ENCODE measurements around the gene PES1.
"Not testable (repeated sequence)": the region's sequence is repeated elsewhere in the genome, so short reads cannot be mapped to it uniquely, and the experiment has no call there.

PES1 gene

GRCh38 chr22:30591588-30592359 is at the start of gene PES1:
Gene PES1, minus strand, starts transcription at chr22:30591910. Its CDS starts 77 bp downstream, at chr22:30591833.
- Histone ChIP-seq H3K4me3 (ENCODE audit: low read length) (peak within 1 kb of the TSS; percentile 63), H3K36me3 (ENCODE audit: control insufficient read depth, insufficient read depth, low read length) (no peaks in the 10 kb centered on the region), H3K27me3 (ENCODE audit: control insufficient read depth, insufficient read depth, low read length) (no peaks in the 10 kb centered on the region), H3K9me3 (ENCODE audit: control insufficient read depth, low read length) (no peaks in the 10 kb centered on the region), H3K4me1 (ENCODE audit: control insufficient read depth, insufficient read depth, low read length) (peaks cover 30% of the 10 kb centered on the region), H3K9ac (ENCODE audit: low read length) (peak within 1 kb of the TSS; percentile 74)

GRCh38 chr22:30640839-30641430 is 49.2 kb upstream of the PES1 start:
- no peak overlapping the region for H3K4me3 ChIP-seq (ENCODE audit: low read length)
- H3K27me3 ChIP-seq (ENCODE audit: control insufficient read depth, insufficient read depth, low read length): no peaks in the 10 kb centered on the region
- H3K36me3 ChIP-seq (ENCODE audit: control insufficient read depth, insufficient read depth, low read length): no peaks in the 10 kb centered on the region
- no peaks in the 10 kb centered on the region for H3K9me3 ChIP-seq (ENCODE audit: control insufficient read depth, low read length)
- peaks cover 20% of the 10 kb centered on the region for H3K4me1 ChIP-seq (ENCODE audit: control insufficient read depth, insufficient read depth, low read length)
- H3K9ac ChIP-seq (ENCODE audit: low read length): no peak overlapping the region

GRCh38 chr22:30640361-30640760 is 48.7 kb upstream of the PES1 start:
- no peak overlapping the region for H3K4me3 ChIP-seq (ENCODE audit: low read length)
- no peaks in the 10 kb centered on the region for H3K9me3 ChIP-seq (ENCODE audit: control insufficient read depth, low read length)
- H3K27me3 ChIP-seq (ENCODE audit: control insufficient read depth, insufficient read depth, low read length): no peaks in the 10 kb centered on the region
- H3K36me3 ChIP-seq (ENCODE audit: control insufficient read depth, insufficient read depth, low read length): no peaks in the 10 kb centered on the region
- H3K4me1 ChIP-seq (ENCODE audit: control insufficient read depth, insufficient read depth, low read length): peaks cover 17% of the 10 kb centered on the region
- H3K9ac ChIP-seq (ENCODE audit: low read length): no peak overlapping the region

- H3K4me3 ChIP-seq (ENCODE audit: low read length): no peak overlapping the region
Measured at GRCh38 chr22:30637701-30638114, 46.0 kb upstream of the PES1 start.

GRCh38 chr22:30636226-30637077 is 44.7 kb upstream of the PES1 start:
- Histone ChIP-seq H3K4me1 (ENCODE audit: control insufficient read depth, insufficient read depth, low read length) (peaks cover 29% of the 10 kb centered on the region), H3K36me3 (ENCODE audit: control insufficient read depth, insufficient read depth, low read length) (no peaks in the 10 kb centered on the region), H3K9ac (ENCODE audit: low read length) (peak overlapping the region; percentile 79), H3K27me3 (ENCODE audit: control insufficient read depth, insufficient read depth, low read length) (no peaks in the 10 kb centered on the region), H3K9me3 (ENCODE audit: control insufficient read depth, low read length) (no peaks in the 10 kb centered on the region), H3K4me3 (ENCODE audit: low read length) (peak overlapping the region; percentile 29)

More at GRCh38 chr22:30637701-30638114, 46.0 kb upstream of the PES1 start:
- H3K36me3 ChIP-seq (ENCODE audit: control insufficient read depth, insufficient read depth, low read length): no peaks in the 10 kb centered on the region
- no peaks in the 10 kb centered on the region for H3K27me3 ChIP-seq (ENCODE audit: control insufficient read depth, insufficient read depth, low read length)
- no peak overlapping the region for H3K9ac ChIP-seq (ENCODE audit: low read length)
- H3K9me3 ChIP-seq (ENCODE audit: control insufficient read depth, low read length): no peaks in the 10 kb centered on the region
- peaks cover 29% of the 10 kb centered on the region for H3K4me1 ChIP-seq (ENCODE audit: control insufficient read depth, insufficient read depth, low read length)

GRCh38 chr22:30635273-30636225 is 43.8 kb upstream of the PES1 start, which contains the start of gene SLC35E4:
Gene SLC35E4, plus strand, starts transcription at chr22:30635781. Its CDS starts 670 bp downstream, at chr22:30636451.
- H3K4me1 ChIP-seq (ENCODE audit: control insufficient read depth, insufficient read depth, low read length): peaks cover 29% of the 10 kb centered on the region
- H3K9me3 ChIP-seq (ENCODE audit: control insufficient read depth, low read length): no peaks in the 10 kb centered on the region

GRCh38 chr22:30634471-30635233 is 42.9 kb upstream of the PES1 start:
- Histone ChIP-seq H3K4me1 (ENCODE audit: control insufficient read depth, insufficient read depth, low read length) (peaks cover 29% of the 10 kb centered on the region), H3K27me3 (ENCODE audit: control insufficient read depth, insufficient read depth, low read length) (no peaks in the 10 kb centered on the region), H3K9me3 (ENCODE audit: control insufficient read depth, low read length) (no peaks in the 10 kb centered on the region), H3K36me3 (ENCODE audit: control insufficient read depth, insufficient read depth, low read length) (no peaks in the 10 kb centered on the region), H3K9ac (ENCODE audit: low read length) (peak overlapping the region; percentile 50), H3K4me3 (ENCODE audit: low read length) (peak overlapping the region; percentile 19)

More at GRCh38 chr22:30635273-30636225, 43.8 kb upstream of the PES1 start, which contains the start of gene SLC35E4:
- H3K4me3 ChIP-seq (ENCODE audit: low read length): peak within 1 kb of the TSS; percentile 29
- H3K9ac ChIP-seq (ENCODE audit: low read length): peak within 1 kb of the TSS; percentile 79
- H3K27me3 ChIP-seq (ENCODE audit: control insufficient read depth, insufficient read depth, low read length): no peaks in the 10 kb centered on the region
- H3K36me3 ChIP-seq (ENCODE audit: control insufficient read depth, insufficient read depth, low read length): no peaks in the 10 kb centered on the region

- not testable (repeated sequence) for H3K27me3 ChIP-seq (ENCODE audit: control insufficient read depth, insufficient read depth, low read length); H3K36me3 ChIP-seq (ENCODE audit: control insufficient read depth, insufficient read depth, low read length); H3K9ac ChIP-seq (ENCODE audit: low read length); H3K9me3 ChIP-seq (ENCODE audit: control insufficient read depth, low read length); H3K4me3 ChIP-seq (ENCODE audit: low read length)
- H3K4me1 ChIP-seq (ENCODE audit: control insufficient read depth, insufficient read depth, low read length): peaks cover 20% of the 10 kb centered on the region
Measured at GRCh38 chr22:30631469-30631868, 39.8 kb upstream of the PES1 start.

GRCh38 chr22:30628491-30628890 is 36.8 kb upstream of the PES1 start:
- H3K36me3 ChIP-seq (ENCODE audit: control insufficient read depth, insufficient read depth, low read length): no peaks in the 10 kb centered on the region
- H3K9ac ChIP-seq (ENCODE audit: low read length): no peak overlapping the region
- H3K27me3 ChIP-seq (ENCODE audit: control insufficient read depth, insufficient read depth, low read length): no peaks in the 10 kb centered on the region
- H3K4me1 ChIP-seq (ENCODE audit: control insufficient read depth, insufficient read depth, low read length): no peaks in the 10 kb centered on the region
- no peaks in the 10 kb centered on the region for H3K9me3 ChIP-seq (ENCODE audit: control insufficient read depth, low read length)
- no peak overlapping the region for H3K4me3 ChIP-seq (ENCODE audit: low read length)

- Histone ChIP-seq H3K9me3 (ENCODE audit: control insufficient read depth, low read length) (no peaks in the 10 kb centered on the region), H3K4me1 (ENCODE audit: control insufficient read depth, insufficient read depth, low read length) (no peaks in the 10 kb centered on the region), H3K27me3 (ENCODE audit: control insufficient read depth, insufficient read depth, low read length) (no peaks in the 10 kb centered on the region), H3K9ac (ENCODE audit: low read length) (no peak overlapping the region), H3K36me3 (ENCODE audit: control insufficient read depth, insufficient read depth, low read length) (no peaks in the 10 kb centered on the region), H3K4me3 (ENCODE audit: low read length) (no peak overlapping the region)
Measured at GRCh38 chr22:30627471-30627870, 35.8 kb upstream of the PES1 start.

Measured in mucosa of stomach (tissue), 1 donor.